ENCODE measurements around the gene ROPN1.

The ROPN1 gene

DNA sequence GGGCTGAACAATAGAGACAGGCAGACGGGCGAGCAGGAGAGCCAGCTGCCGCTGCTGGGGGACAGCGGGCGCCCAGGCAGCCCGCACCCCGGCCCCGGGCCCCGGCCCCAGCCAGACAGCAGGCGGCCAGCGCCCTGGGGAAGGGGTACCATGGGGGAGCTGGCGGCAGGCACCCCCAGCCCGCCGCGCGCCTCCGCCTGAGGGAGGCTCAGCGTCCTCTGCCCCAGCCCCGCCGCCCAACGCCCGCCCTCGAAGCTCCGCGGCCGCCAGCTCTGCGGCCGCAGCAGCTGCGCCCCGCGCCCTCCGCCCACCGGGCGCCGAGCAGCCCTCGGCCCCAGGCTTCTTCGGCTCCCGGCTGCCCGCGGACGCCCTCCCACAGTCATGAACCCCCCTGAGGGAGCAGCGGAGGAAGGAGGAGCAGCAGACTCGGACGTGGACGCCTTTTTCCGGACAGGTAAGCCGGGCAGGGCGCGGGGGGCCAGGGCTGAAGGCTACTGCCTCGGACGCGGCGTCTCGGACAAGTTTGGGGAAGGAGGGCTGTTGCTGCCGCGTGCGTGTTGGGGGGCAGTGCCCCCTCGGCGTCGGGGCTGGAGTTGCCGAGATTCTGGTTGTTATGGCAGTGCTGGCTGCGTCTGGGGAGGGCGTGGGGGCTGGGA, 41.6 kb upstream of the ROPN1 start, which contains the start of gene KALRN:
KALRN (plus strand) TSS at position 10 of the 656 bp plus-strand sequence.
- Histone ChIP-seq H3K4me3 (ENCODE audit: low read depth in 1 of 2, low read length in 2 of 2) (no peak within 1 kb of the TSS), H4K20me1 (ENCODE audit: insufficient read depth, low read length) (no peaks in the 10 kb centered on the region), H2AFZ (ENCODE audit: low read depth, low read length) (no peak within 1 kb of the TSS), H3K27ac (ENCODE audit: low read length) (no peak within 1 kb of the TSS), H3K4me2 (ENCODE audit: insufficient read depth, low read length) (no peak within 1 kb of the TSS), H3K79me2 (ENCODE audit: insufficient read depth, low read length) (no peaks in the 10 kb centered on the region), H3K9me3 (ENCODE audit: insufficient read depth, low read length, severe bottlenecking) (no peaks in the 10 kb centered on the region), H3K4me1 (ENCODE audit: insufficient read depth, low read length) (no peaks in the 10 kb centered on the region), H3K27me3 (ENCODE audit: insufficient read depth, low read length, poor library complexity) (no peaks in the 10 kb centered on the region), H3K9ac (ENCODE audit: low read depth, low read length) (no peak within 1 kb of the TSS), H3K36me3 (ENCODE audit: insufficient read depth, low read length) (no peaks in the 10 kb centered on the region)
- ATAC-seq (ENCODE audit: insufficient read depth, low read depth) (no peak), DNase-seq (no peak)
- TF ChIP-seq CTCF (IDR thresholded peaks at IDR 0.05; ENCODE audit: borderline replicate concordance, extremely low read depth, low read length, poor library complexity, severe bottlenecking): no peak
- TF ChIP-seq EZH2 (IDR thresholded peaks at IDR 0.05; ENCODE audit: borderline replicate concordance, low read depth, low read length, severe bottlenecking): no peak

DNA sequence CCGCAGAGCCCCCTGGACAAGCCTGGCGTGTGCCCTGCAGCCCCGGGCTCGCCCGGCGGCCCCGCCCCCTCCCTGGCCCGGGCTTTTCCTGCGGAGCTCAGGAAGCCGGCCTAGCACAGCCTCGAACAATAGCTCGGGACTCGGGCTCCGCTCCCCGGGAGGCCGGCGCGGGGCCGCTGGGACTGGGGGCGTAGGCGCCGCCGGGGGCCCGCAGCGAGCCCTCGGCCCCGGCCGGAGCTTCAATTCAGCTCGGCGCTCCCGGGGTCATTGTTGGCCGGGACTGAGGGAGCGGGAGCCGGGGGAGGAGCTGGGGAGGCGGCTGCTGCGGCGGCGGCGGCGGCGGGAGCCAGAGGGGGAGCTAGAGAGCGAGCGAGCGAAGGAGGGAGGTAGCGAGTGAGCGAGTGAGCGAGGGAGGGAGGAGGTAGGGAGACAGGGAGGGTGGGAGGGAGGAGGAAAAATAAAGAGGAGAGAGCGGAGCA, 41.0 kb upstream of the ROPN1 start:
- Histone ChIP-seq H3K27me3 (ENCODE audit: insufficient read depth, low read length, poor library complexity) (no peaks in the 10 kb centered on the region), H4K20me1 (ENCODE audit: insufficient read depth, low read length) (no peaks in the 10 kb centered on the region), H3K27ac (ENCODE audit: low read length) (no peak overlapping the region), H3K79me2 (ENCODE audit: insufficient read depth, low read length) (no peaks in the 10 kb centered on the region), H3K4me1 (ENCODE audit: insufficient read depth, low read length) (no peaks in the 10 kb centered on the region), H3K9me3 (ENCODE audit: insufficient read depth, low read length, severe bottlenecking) (no peaks in the 10 kb centered on the region), H3K36me3 (ENCODE audit: insufficient read depth, low read length) (no peaks in the 10 kb centered on the region), H3K9ac (ENCODE audit: low read depth, low read length) (no peak overlapping the region), H3K4me3 (ENCODE audit: low read depth in 1 of 2, low read length in 2 of 2) (no peak overlapping the region), H3K4me2 (ENCODE audit: insufficient read depth, low read length) (no peak overlapping the region), H2AFZ (ENCODE audit: low read depth, low read length) (no peak overlapping the region)
- DNase-seq (no peak), ATAC-seq (ENCODE audit: insufficient read depth, low read depth) (no peak)
- TF ChIP-seq EZH2 (IDR thresholded peaks at IDR 0.05; ENCODE audit: borderline replicate concordance, low read depth, low read length, severe bottlenecking): no peak
- TF ChIP-seq CTCF (IDR thresholded peaks at IDR 0.05; ENCODE audit: borderline replicate concordance, extremely low read depth, low read length, poor library complexity, severe bottlenecking): no peak

GRCh38 chr3:124032311-124032880, 40.5 kb upstream of the ROPN1 start:
- Histone ChIP-seq H3K4me3 (ENCODE audit: low read depth in 1 of 2, low read length in 2 of 2) (no peak overlapping the region), H3K4me2 (ENCODE audit: insufficient read depth, low read length) (no peak overlapping the region), H2AFZ (ENCODE audit: low read depth, low read length) (no peak overlapping the region), H4K20me1 (ENCODE audit: insufficient read depth, low read length) (no peaks in the 10 kb centered on the region), H3K27ac (ENCODE audit: low read length) (no peak overlapping the region), H3K27me3 (ENCODE audit: insufficient read depth, low read length, poor library complexity) (no peaks in the 10 kb centered on the region), H3K9ac (ENCODE audit: low read depth, low read length) (no peak overlapping the region), H3K36me3 (ENCODE audit: insufficient read depth, low read length) (no peaks in the 10 kb centered on the region), H3K9me3 (ENCODE audit: insufficient read depth, low read length, severe bottlenecking) (no peaks in the 10 kb centered on the region), H3K4me1 (ENCODE audit: insufficient read depth, low read length) (no peaks in the 10 kb centered on the region), H3K79me2 (ENCODE audit: insufficient read depth, low read length) (no peaks in the 10 kb centered on the region)
- DNase-seq: no peak
- no peak for ATAC-seq (ENCODE audit: insufficient read depth, low read depth)
- TF ChIP-seq EZH2 (IDR thresholded peaks at IDR 0.05; ENCODE audit: borderline replicate concordance, low read depth, low read length, severe bottlenecking): no peak
- no peak for TF ChIP-seq CTCF (IDR thresholded peaks at IDR 0.05; ENCODE audit: borderline replicate concordance, extremely low read depth, low read length, poor library complexity, severe bottlenecking)
